Brain microvascular endothelial cell (primary cell): ENCODE data around the gene CEP112.
A peak's percentile ranks its signal among the peaks of the same experiment; 100 is the strongest.
"Not testable (repeated sequence)": the region's sequence is repeated elsewhere in the genome, so short reads cannot be mapped to it uniquely, and the experiment has no call there.

Experiments used
- DNase-seq: peaks from one replicate; pipeline ENCODE4 v3.0.0-alpha.2; 2020
- H3K27ac ChIP-seq: fragments of 250-450 bp; sonication (Bioruptor Pico); 2 replicates; pipeline ENCODE4 v1.5.1; 2020; ENCODE audit warnings: mild to moderate bottlenecking, moderate library complexity
- H3K27me3 ChIP-seq: fragments of 250-450 bp; sonication (Bioruptor Pico); replicated peaks from 2 replicates; pipeline ENCODE4 v1.5.1; 2020; ENCODE audit warnings: mild to moderate bottlenecking
- H3K36me3 ChIP-seq: fragments of 250-450 bp; sonication (Bioruptor Pico); replicated peaks from 2 replicates; pipeline ENCODE4 v1.5.1; 2020; ENCODE audit warnings: mild to moderate bottlenecking
- H3K4me3 ChIP-seq: 2 replicates; pipeline ENCODE4 v1.5.1; 2011; ENCODE audit warnings: low read depth, mild to moderate bottlenecking, control low read depth, low read length, moderate library complexity
- in situ Hi-C: cut with HindIII; loops from 2 replicates; pipeline ENCODE4 v1.10.0; 2017; ENCODE audit warnings: low sequenced_read_pairs, low pct_ligation_motif_present
- TF ChIP-seq, protein P1 (sequence below): IDR thresholded peaks from 2 replicates; pipeline ENCODE4 v1.5.1; 2011; ENCODE audit warnings: low read depth, mild to moderate bottlenecking, moderate library complexity, low read length, control low read depth, inconsistent platforms; ENCODE audit errors: missing control alignments

The CEP112 gene

DNA sequence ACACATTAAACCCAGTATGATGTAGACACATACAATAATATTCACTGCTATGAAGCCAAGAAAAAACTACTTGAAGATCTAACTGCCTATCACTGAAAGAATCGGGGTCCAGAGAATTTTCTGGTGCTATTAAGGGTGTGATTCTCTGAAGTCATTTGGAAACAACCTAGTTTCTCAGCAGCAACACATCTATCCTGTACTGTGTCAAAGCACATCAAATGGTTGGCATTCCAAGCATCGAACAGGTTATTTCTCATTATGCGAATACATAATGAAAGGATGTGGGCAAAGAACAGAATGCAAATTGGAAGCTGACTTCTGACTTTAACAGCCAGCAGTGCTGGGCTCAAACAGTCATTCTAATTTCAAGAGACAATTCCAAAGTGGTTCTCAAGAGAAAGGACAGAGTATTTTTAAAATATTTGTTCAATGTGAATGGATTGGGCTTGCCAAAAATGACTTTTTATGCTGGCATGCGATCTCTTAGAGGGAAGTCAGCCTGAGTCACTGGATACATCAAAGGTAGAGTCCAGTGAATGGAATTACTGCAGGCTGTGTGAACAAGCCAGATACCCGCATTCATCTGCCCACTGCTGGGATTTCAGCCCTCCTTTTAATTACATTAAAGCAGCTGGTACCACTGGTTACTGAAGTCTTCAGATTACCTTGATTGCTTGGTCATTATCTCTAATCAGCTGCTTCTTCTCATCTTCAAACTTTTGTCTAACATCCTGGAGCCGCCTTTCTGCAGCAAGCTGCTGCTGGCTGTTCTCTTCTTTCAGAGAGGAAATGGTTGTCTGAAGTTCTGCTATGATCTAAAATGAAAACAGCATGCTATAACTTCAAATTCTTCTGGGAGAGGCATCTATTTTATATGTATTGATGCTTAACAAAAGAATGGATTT, 449.3 kb downstream of the CEP112 start:
- in situ Hi-C loops, result no loop called here
- DNase-seq, result peak; percentile 81
- H3K27ac ChIP-seq, result peak overlapping the region; percentile 87
- H3K36me3 ChIP-seq, result no peaks in the 10 kb centered on the region
- TF ChIP-seq, protein P1, sequence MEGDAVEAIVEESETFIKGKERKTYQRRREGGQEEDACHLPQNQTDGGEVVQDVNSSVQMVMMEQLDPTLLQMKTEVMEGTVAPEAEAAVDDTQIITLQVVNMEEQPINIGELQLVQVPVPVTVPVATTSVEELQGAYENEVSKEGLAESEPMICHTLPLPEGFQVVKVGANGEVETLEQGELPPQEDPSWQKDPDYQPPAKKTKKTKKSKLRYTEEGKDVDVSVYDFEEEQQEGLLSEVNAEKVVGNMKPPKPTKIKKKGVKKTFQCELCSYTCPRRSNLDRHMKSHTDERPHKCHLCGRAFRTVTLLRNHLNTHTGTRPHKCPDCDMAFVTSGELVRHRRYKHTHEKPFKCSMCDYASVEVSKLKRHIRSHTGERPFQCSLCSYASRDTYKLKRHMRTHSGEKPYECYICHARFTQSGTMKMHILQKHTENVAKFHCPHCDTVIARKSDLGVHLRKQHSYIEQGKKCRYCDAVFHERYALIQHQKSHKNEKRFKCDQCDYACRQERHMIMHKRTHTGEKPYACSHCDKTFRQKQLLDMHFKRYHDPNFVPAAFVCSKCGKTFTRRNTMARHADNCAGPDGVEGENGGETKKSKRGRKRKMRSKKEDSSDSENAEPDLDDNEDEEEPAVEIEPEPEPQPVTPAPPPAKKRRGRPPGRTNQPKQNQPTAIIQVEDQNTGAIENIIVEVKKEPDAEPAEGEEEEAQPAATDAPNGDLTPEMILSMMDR, result no peak
- H3K4me3 ChIP-seq, result no peak overlapping the region
- H3K27me3 ChIP-seq, result no peaks in the 10 kb centered on the region

GRCh38 chr17:65741710-65742109, 450.2 kb downstream of the CEP112 start:
- DNase-seq, result no peak
- TF ChIP-seq, protein P1, result no peak
- no peaks in the 10 kb centered on the region for H3K27me3 ChIP-seq
- in situ Hi-C loops, result no loop called here
- peak overlapping the region; percentile 87 for H3K27ac ChIP-seq
- no peak overlapping the region for H3K4me3 ChIP-seq
- no peaks in the 10 kb centered on the region for H3K36me3 ChIP-seq

- no peak for DNase-seq
Measured at GRCh38 chr17:65739034-65739433, 452.9 kb downstream of the CEP112 start.

DNA sequence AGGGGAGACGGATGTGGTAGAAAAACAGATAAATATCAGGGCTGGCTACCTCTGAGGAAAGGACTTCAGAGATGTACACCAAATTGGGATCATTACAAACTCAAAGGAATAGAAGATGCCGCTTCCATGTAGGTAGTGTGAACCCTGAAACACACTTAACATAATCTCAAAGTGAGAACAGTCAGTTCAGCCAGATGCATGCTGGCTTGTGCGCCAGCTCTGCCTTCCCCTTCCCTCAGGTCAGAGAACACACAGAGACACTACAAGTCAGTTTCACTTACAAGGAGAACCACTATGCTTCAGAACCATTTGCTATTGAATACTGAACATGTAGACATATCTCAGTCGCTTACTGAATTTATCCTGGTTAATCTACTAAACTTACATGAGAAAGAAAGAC, 454.5 kb downstream of the CEP112 start:
- no peak overlapping the region for H3K27ac ChIP-seq
- no peaks in the 10 kb centered on the region for H3K36me3 ChIP-seq
- no peaks in the 10 kb centered on the region for H3K27me3 ChIP-seq
- in situ Hi-C loops, result no loop called here
- DNase-seq, result no peak
- TF ChIP-seq, protein P1, result no peak
- H3K4me3 ChIP-seq, result no peak overlapping the region

More at GRCh38 chr17:65739034-65739433, 452.9 kb downstream of the CEP112 start:
- TF ChIP-seq, protein P1, result no peak
- Histone ChIP-seq H3K36me3 (no peaks in the 10 kb centered on the region), H3K4me3 (no peak overlapping the region), H3K27me3 (no peaks in the 10 kb centered on the region), H3K27ac (no peak overlapping the region)
- in situ Hi-C loops, result no loop called here

- no peak overlapping the region for H3K27ac ChIP-seq
- H3K4me3 ChIP-seq, result no peak overlapping the region
- TF ChIP-seq, protein P1, result no peak
- in situ Hi-C loops, result no loop called here
- H3K36me3 ChIP-seq, result no peaks in the 10 kb centered on the region
- no peaks in the 10 kb centered on the region for H3K27me3 ChIP-seq
- no peak for DNase-seq
Measured at GRCh38 chr17:65733314-65733713, 458.6 kb downstream of the CEP112 start.

- in situ Hi-C loops, H3K27ac ChIP-seq, H3K4me3 ChIP-seq, H3K27me3 ChIP-seq, DNase-seq, H3K36me3 ChIP-seq: not testable (repeated sequence)
Measured at GRCh38 chr17:65732667-65733066, 459.3 kb downstream of the CEP112 start.
